ENCODE data around the gene TNFRSF8. TPM values are rescaled to one million over a fixed set of nuclear protein-coding genes. Genes with fewer than 3 reads are reported as not detected.

TNFRSF8 gene
- total RNA-seq, 1 donor from 2014 or later, result 65.0 TPM

DNA sequence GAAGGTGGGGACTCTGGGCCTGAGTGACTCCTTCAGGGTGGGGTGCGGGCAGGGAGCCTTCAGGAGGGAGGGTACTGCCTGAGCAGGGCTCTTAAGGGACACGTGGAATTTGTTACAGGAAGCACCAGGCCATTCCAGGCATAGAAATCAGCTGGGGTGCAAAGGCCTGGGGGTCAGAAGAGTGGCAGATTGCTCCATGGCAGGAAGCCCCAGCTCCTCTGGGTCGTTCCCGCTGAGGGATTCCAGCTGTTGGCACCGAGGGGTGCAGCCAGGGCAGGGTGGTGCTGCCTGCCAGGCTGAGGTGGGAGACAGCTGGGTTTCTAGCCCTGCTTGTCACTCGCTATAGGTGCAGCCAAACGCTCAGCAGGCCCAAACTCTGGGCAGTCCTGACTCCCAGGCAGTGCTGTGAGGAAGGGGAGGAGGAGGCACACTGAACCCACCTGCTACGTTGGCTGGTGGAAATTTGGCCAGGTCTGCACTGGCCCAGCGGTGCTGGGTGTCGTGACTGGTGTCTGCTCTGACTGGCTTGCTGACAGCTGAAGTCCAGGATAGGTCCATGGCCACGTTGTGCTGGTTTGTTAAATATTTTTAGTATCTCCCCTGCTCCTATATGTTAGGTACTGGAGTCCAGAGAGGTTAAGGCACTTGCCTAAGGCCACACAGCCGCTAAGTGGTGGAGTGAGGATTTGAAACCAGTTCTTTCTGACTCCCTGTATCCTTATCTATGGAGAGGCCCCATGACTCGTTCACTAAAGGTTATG, 123.0 kb downstream of the TNFRSF8 start:
- peak overlapping the region; percentile 52 for H3K27ac Mint-ChIP-seq
- no peak overlapping the region for H3K4me3 Mint-ChIP-seq (ENCODE audit: low read depth)
- peaks cover 47% of the 10 kb centered on the region for H3K4me1 Mint-ChIP-seq (ENCODE audit: low read depth)

DNA sequence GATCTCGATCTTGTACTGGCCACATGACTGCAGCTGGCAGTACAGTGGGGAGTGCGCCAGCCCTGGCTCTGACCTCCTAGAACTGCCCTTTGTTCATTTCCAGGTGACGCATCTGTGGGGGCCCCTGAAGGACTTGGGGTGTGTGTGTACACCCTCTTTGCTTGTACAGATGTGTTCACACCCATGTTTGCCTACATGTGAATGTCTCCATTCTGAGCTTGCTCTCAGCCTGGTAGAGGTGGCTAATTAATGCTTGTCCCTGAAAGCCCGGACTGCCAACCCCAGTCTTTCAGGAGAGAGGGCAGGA, 123.5 kb downstream of the TNFRSF8 start:
- Mint-ChIP-seq H3K36me3 (ENCODE audit: low read depth) (peaks cover 60% of the 10 kb centered on the region), H3K4me1 (ENCODE audit: low read depth) (peaks cover 47% of the 10 kb centered on the region), H3K27ac (peak overlapping the region; percentile 52), H3K4me3 (ENCODE audit: low read depth) (no peak overlapping the region), H3K9me3 (no peaks in the 10 kb centered on the region), H3K27me3 (ENCODE audit: low read depth) (no peaks in the 10 kb centered on the region)
- DNase-seq (ENCODE audit: low spot score), result no peak
- intact Hi-C loops (cut with micrococcal nuclease), result no loop called here

More for the DNA sequence above, 123.0 kb downstream of the TNFRSF8 start:
- no peak for DNase-seq (ENCODE audit: low spot score)
- intact Hi-C loops (cut with micrococcal nuclease), result no loop called here
- Mint-ChIP-seq H3K27me3 (ENCODE audit: low read depth) (no peaks in the 10 kb centered on the region), H3K9me3 (no peaks in the 10 kb centered on the region), H3K36me3 (ENCODE audit: low read depth) (peaks cover 57% of the 10 kb centered on the region)

DNA sequence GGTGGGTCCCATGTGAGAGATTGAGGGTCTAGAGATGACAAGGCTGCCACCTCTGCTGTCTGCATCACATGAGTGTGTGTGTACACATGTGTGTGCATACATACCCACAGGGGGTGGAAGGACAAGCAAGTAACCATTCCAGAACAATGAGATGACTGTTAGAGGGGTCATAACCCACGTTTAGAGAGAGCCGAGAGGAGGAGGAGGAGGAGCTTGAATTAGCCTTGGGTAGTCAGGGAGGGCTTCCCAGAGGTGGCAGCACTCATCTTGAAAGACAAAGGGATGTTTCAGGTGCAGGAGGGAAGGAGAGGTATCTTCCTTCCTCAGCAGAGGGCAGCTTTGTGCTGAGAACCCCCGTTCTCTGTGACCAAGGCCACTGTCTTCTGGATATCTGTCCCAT, 125.0 kb downstream of the TNFRSF8 start:
- intact Hi-C loops (cut with micrococcal nuclease), result no loop called here
- Mint-ChIP-seq H3K27ac (peak overlapping the region; percentile 73), H3K4me3 (ENCODE audit: low read depth) (no peak overlapping the region), H3K36me3 (ENCODE audit: low read depth) (peaks cover 64% of the 10 kb centered on the region), H3K27me3 (ENCODE audit: low read depth) (no peaks in the 10 kb centered on the region), H3K4me1 (ENCODE audit: low read depth) (peaks cover 38% of the 10 kb centered on the region), H3K9me3 (no peaks in the 10 kb centered on the region)
- no peak for DNase-seq (ENCODE audit: low spot score)

DNA sequence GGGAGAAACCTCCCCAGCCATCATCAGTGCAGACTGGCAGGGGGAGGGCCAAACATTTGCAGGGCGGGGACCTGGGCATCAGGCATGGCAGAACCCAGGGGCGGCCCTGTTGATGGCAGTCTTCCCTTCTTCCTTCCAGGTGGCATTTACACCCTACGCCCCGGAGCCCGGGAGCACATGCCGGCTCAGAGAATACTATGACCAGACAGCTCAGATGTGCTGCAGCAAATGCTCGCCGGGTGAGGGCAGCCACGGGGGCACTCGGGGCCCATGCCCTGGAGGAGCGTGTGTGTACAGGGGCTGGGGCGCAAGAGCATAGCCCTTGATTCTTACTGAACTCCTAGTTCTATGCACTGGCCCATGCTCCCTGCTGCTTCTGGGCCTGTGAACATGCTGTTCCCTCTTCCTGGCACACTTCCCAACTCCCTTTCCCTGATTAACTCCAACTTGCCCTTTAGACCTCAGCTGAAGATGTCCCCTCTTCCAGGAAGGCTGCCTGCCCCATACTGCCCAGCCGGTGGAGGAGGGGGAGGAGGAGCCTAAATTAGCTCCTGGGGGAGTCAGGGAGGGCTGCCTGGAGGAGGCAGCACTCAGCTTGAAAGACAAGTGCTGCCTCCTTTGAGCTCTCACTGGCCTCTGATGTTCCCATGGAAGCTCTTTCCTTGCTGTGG, 125.7 kb downstream of the TNFRSF8 start:
- intact Hi-C loops (cut with micrococcal nuclease), result no loop called here
- H3K9me3 Mint-ChIP-seq, result no peaks in the 10 kb centered on the region
- H3K4me3 Mint-ChIP-seq (ENCODE audit: low read depth), result no peak overlapping the region
- H3K27me3 Mint-ChIP-seq (ENCODE audit: low read depth), result no peaks in the 10 kb centered on the region
- H3K36me3 Mint-ChIP-seq (ENCODE audit: low read depth), result peaks cover 66% of the 10 kb centered on the region
- no peak for DNase-seq (ENCODE audit: low spot score)
- H3K4me1 Mint-ChIP-seq (ENCODE audit: low read depth), result peaks cover 37% of the 10 kb centered on the region
- peak overlapping the region; percentile 67 for H3K27ac Mint-ChIP-seq

DNA sequence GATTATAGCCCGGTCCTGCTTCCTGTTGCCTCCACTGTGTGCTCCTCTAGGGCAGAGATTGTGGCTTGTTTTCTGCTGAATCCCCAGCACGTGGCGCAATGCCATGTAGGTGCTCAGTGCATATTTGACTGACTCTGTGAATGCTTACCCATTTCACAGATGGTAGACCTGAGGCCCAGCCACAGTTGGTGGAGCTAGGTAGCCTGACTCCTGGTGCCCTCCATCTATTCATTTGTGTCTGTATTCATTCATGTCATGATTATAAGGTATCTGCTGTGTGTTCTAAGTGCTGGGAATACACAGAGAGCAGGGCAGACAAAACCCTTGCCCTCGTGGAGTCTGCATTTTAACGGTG, 126.2 kb downstream of the TNFRSF8 start:
- Mint-ChIP-seq H3K9me3 (no peaks in the 10 kb centered on the region), H3K27me3 (ENCODE audit: low read depth) (no peaks in the 10 kb centered on the region), H3K27ac (peak overlapping the region; percentile 67), H3K4me1 (ENCODE audit: low read depth) (peaks cover 37% of the 10 kb centered on the region), H3K36me3 (ENCODE audit: low read depth) (peaks cover 69% of the 10 kb centered on the region), H3K4me3 (ENCODE audit: low read depth) (no peak overlapping the region)
- intact Hi-C loops (cut with micrococcal nuclease), result no loop called here
- DNase-seq (ENCODE audit: low spot score), result no peak

DNA sequence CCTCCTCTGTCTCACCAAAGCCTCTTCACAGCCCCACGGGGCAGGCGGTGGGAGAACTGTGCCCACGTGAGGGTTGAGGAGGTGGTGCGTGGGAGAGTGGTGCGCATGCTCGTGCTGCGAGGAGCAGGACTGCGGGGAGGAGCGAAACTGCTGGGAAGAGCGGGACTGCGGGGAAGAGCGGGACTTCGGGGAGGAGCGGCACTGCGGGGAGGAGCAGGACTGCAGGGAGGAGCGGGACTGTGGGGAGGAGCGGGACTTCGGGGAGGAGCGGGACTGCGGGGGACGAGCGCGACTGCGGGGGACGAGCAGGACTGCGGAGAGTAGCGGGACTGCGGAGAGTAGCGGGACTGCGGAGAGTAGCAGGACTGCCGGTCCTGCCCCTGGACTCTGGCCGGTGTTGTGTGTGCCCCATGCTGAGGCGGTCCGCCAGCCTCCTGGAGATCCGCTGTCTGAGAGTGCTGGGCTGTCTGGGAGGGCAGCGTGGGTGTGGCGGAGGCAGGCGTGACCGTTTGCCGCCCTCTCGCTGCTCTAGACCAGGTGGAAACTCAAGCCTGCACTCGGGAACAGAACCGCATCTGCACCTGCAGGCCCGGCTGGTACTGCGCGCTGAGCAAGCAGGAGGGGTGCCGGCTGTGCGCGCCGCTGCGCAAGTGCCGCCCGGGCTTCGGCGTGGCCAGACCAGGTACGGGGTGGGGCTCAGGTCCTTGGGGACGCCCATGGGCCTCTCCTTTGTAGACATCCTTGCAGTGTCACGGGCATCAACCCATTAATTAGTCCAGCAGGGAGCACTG, 128.3 kb downstream of the TNFRSF8 start:
- no peak overlapping the region for H3K27ac Mint-ChIP-seq
- no peak overlapping the region for H3K4me3 Mint-ChIP-seq (ENCODE audit: low read depth)
- no peaks in the 10 kb centered on the region for H3K27me3 Mint-ChIP-seq (ENCODE audit: low read depth)
- peaks cover 40% of the 10 kb centered on the region for H3K4me1 Mint-ChIP-seq (ENCODE audit: low read depth)
- intact Hi-C loops (cut with micrococcal nuclease), result no loop called here
- no peaks in the 10 kb centered on the region for H3K9me3 Mint-ChIP-seq
- peaks cover 76% of the 10 kb centered on the region for H3K36me3 Mint-ChIP-seq (ENCODE audit: low read depth)
- DNase-seq (ENCODE audit: low spot score), result no peak

Other genes with a start within 250 kb of the TNFRSF8 start
- not detected in 2 replicates for gene NPPA, start 215.5 kb upstream of the TNFRSF8 start, total RNA-seq
- gene NPPB, start 204.4 kb upstream of the TNFRSF8 start, total RNA-seq, result not detected in 2 replicates
- 36.2 and 37.4 TPM in 2 replicates for gene KIAA2013, start 136.9 kb upstream of the TNFRSF8 start, total RNA-seq
- gene PLOD1, start 128.6 kb upstream of the TNFRSF8 start, total RNA-seq, result 39.4 and 44.0 TPM in 2 replicates
- 67.9 and 69.5 TPM in 2 replicates for gene MFN2, start 82.9 kb upstream of the TNFRSF8 start, total RNA-seq
- 85.8 and 91.2 TPM in 2 replicates for gene MIIP, start 43.8 kb upstream of the TNFRSF8 start, total RNA-seq
- gene TNFRSF1B, start 103.7 kb downstream of the TNFRSF8 start, total RNA-seq, result 150 and 153 TPM in 2 replicates
- 28.6 and 32.1 TPM in 2 replicates for gene VPS13D, start 166.7 kb downstream of the TNFRSF8 start, total RNA-seq